Measurements from ENCODE around the gene APBB3. TPM values are rescaled to one million over a fixed set of nuclear protein-coding genes. Genes with fewer than 3 reads are reported as not detected.
A peak's percentile ranks its signal among the peaks of the same experiment; 100 is the strongest.

Gene APBB3
- total RNA-seq, 3 donors from 2014 or later (not counting 1 experiment from before 2014, with no cell fraction given), result 44.0 to 44.9 (median 44.4) TPM

GRCh38 chr5:140571105-140571504 is 6.7 kb upstream of the APBB3 start:
- Histone ChIP-seq H3K36me3 (ENCODE audit: control insufficient read depth, insufficient read depth, low read length) (peaks cover 21% of the 10 kb centered on the region), H3K27me3 (ENCODE audit: control insufficient read depth, insufficient read depth, low read length) (no peaks in the 10 kb centered on the region), H3K4me1 (ENCODE audit: control insufficient read depth, insufficient read depth, low read length) (peaks cover 18% of the 10 kb centered on the region), H3K4me3 (ENCODE audit: low read length) (no peak overlapping the region), H3K9me3 (ENCODE audit: control insufficient read depth, insufficient read depth, low read length) (no peaks in the 10 kb centered on the region), H3K27ac (ENCODE audit: low read length) (no peak overlapping the region)
- peak overlapping the region in 1 of 2 donors; percentile 96 for H3K27ac Mint-ChIP-seq
- H3K36me3 Mint-ChIP-seq, result no peaks in the 10 kb centered on the region
- H3K4me3 Mint-ChIP-seq, result no peak overlapping the region
- peaks cover 32 to 40% of the 10 kb centered on the region in 2 donors for H3K4me1 Mint-ChIP-seq
- ATAC-seq (no peak), DNase-seq (no peak)
- WGBS (ENCODE audit: insufficient coverage), result 98% methylated on average over 5 of the region's 5 CpGs
- TF ChIP-seq, protein P1, sequence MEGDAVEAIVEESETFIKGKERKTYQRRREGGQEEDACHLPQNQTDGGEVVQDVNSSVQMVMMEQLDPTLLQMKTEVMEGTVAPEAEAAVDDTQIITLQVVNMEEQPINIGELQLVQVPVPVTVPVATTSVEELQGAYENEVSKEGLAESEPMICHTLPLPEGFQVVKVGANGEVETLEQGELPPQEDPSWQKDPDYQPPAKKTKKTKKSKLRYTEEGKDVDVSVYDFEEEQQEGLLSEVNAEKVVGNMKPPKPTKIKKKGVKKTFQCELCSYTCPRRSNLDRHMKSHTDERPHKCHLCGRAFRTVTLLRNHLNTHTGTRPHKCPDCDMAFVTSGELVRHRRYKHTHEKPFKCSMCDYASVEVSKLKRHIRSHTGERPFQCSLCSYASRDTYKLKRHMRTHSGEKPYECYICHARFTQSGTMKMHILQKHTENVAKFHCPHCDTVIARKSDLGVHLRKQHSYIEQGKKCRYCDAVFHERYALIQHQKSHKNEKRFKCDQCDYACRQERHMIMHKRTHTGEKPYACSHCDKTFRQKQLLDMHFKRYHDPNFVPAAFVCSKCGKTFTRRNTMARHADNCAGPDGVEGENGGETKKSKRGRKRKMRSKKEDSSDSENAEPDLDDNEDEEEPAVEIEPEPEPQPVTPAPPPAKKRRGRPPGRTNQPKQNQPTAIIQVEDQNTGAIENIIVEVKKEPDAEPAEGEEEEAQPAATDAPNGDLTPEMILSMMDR (IDR thresholded peaks at IDR 0.05), result no peak
- H3K27me3 Mint-ChIP-seq (ENCODE audit: low read depth in 2 of 2), result no peaks in the 10 kb centered on the region
- no peaks in the 10 kb centered on the region for H3K9me3 Mint-ChIP-seq
- intact Hi-C loops (cut with micrococcal nuclease), result no loop called here

- ATAC-seq (no peak), DNase-seq (peak in 1 of 2 donors; percentile 3)
- peak overlapping the region; percentile 89 for H3K27ac ChIP-seq (ENCODE audit: low read length)
- TF ChIP-seq, protein P1 (IDR thresholded peaks at IDR 0.05), result no peak
- 97% methylated on average over 1 of the region's 1 CpG for WGBS (ENCODE audit: insufficient coverage)
- H3K4me1 ChIP-seq (ENCODE audit: control insufficient read depth, insufficient read depth, low read length), result peaks cover 22% of the 10 kb centered on the region
- H3K4me3 ChIP-seq (ENCODE audit: low read length), result no peak overlapping the region
- Mint-ChIP-seq H3K27ac (peak overlapping the region; percentile 96 to 98), H3K9me3 (no peaks in the 10 kb centered on the region), H3K36me3 (no peaks in the 10 kb centered on the region), H3K4me3 (peak overlapping the region; percentile 45), H3K4me1 (peaks cover 32 to 46% of the 10 kb centered on the region in 2 donors), H3K27me3 (ENCODE audit: low read depth in 2 of 2) (no peaks in the 10 kb centered on the region)
- H3K36me3 ChIP-seq (ENCODE audit: control insufficient read depth, insufficient read depth, low read length), result peaks cover 21% of the 10 kb centered on the region
- H3K9me3 ChIP-seq (ENCODE audit: control insufficient read depth, insufficient read depth, low read length), result no peaks in the 10 kb centered on the region
- intact Hi-C loops (cut with micrococcal nuclease), result no loop called here
- H3K27me3 ChIP-seq (ENCODE audit: control insufficient read depth, insufficient read depth, low read length), result no peaks in the 10 kb centered on the region
These were observed 6.1 kb upstream of the APBB3 start for GRCh38 chr5:140570488-140570887.

DNA sequence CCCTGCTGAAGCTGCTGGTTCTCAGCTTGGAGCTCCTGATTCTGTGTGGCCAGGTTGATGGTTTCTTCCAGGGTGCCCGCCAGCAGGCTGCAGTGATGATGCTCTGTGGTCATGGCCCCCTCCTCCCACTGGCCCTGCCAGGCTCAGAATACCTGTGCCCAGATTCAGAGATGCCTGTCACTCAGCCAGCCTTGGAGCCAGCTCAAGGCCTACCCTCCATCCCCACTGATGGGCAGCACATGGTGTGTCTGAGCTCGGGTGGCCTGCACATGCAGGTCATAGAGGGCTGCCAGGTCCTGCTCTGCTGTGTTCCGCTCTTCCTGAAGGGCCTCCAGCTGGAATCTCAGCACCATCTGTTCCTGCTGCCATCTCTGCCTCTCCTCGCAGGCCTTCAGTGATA is 5.7 kb upstream of the APBB3 start:
- no peaks in the 10 kb centered on the region for H3K9me3 Mint-ChIP-seq
- no peaks in the 10 kb centered on the region for H3K27me3 Mint-ChIP-seq (ENCODE audit: low read depth in 2 of 2)
- peak overlapping the region; percentile 45 for H3K4me3 Mint-ChIP-seq
- TF ChIP-seq, protein P1 (IDR thresholded peaks at IDR 0.05), result no peak
- ATAC-seq (no peak), DNase-seq (peak in 1 of 2 donors; percentile 3)
- peaks cover 36 to 50% of the 10 kb centered on the region in 2 donors for H3K4me1 Mint-ChIP-seq
- no peaks in the 10 kb centered on the region for H3K27me3 ChIP-seq (ENCODE audit: control insufficient read depth, insufficient read depth, low read length)
- H3K4me3 ChIP-seq (ENCODE audit: low read length), result no peak overlapping the region
- H3K9me3 ChIP-seq (ENCODE audit: control insufficient read depth, insufficient read depth, low read length), result no peaks in the 10 kb centered on the region
- H3K36me3 ChIP-seq (ENCODE audit: control insufficient read depth, insufficient read depth, low read length), result peaks cover 21% of the 10 kb centered on the region
- 92% methylated on average over 4 of the region's 4 CpGs for WGBS (ENCODE audit: insufficient coverage)
- intact Hi-C loops (cut with micrococcal nuclease), result no loop called here
- H3K4me1 ChIP-seq (ENCODE audit: control insufficient read depth, insufficient read depth, low read length), result peaks cover 26% of the 10 kb centered on the region
- H3K27ac Mint-ChIP-seq, result peak overlapping the region; percentile 96 to 98
- H3K27ac ChIP-seq (ENCODE audit: low read length), result peak overlapping the region; percentile 89
- H3K36me3 Mint-ChIP-seq, result no peaks in the 10 kb centered on the region

DNA sequence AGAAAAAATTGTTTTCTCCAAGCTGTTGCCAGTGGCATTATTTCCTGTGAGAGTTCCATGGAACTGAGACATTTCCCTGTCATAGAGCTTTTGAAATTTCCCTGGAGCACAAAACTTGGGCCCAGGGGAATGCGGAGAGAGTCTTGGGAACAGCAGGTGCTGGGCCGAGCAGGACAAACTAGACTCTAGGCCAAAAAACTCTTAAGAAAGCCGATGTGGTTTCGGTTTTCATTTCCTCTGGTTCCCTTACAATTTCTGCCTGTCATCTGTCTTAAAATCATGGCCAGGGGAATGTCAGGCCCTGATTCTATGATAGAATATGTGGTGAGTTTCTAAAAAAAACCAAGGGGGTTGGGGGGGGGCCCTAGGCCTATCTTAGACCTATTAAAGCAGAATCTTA is 4.8 kb upstream of the APBB3 start:
- Mint-ChIP-seq H3K9me3 (no peaks in the 10 kb centered on the region), H3K36me3 (no peaks in the 10 kb centered on the region), H3K27me3 (ENCODE audit: low read depth in 2 of 2) (no peaks in the 10 kb centered on the region), H3K4me3 (peak overlapping the region; percentile 83), H3K4me1 (peaks cover 44 to 59% of the 10 kb centered on the region in 2 donors), H3K27ac (peak overlapping the region; percentile 96 to 98)
- ATAC-seq, result no peak
- Histone ChIP-seq H3K4me1 (ENCODE audit: control insufficient read depth, insufficient read depth, low read length) (peaks cover 29% of the 10 kb centered on the region), H3K27me3 (ENCODE audit: control insufficient read depth, insufficient read depth, low read length) (no peaks in the 10 kb centered on the region), H3K9me3 (ENCODE audit: control insufficient read depth, insufficient read depth, low read length) (no peaks in the 10 kb centered on the region), H3K36me3 (ENCODE audit: control insufficient read depth, insufficient read depth, low read length) (peaks cover 21% of the 10 kb centered on the region), H3K27ac (ENCODE audit: low read length) (peak overlapping the region; percentile 89), H3K4me3 (ENCODE audit: low read length) (no peak overlapping the region)
- 11% methylated on average over 4 of the region's 4 CpGs for WGBS (ENCODE audit: insufficient coverage)
- TF ChIP-seq, protein P1 (IDR thresholded peaks at IDR 0.05), result no peak
- intact Hi-C loops (cut with micrococcal nuclease), result no loop called here
- peak in 1 of 2 donors; percentile 67 for DNase-seq
